ENCODE results near the gene MDM4. TPM values are rescaled to one million over a fixed set of nuclear protein-coding genes. Genes with fewer than 3 reads are reported as not detected.

The MDM4 gene
- total RNA-seq, 1 donor from 2014 or later, result 90.1 TPM

GRCh38 chr1:204562075-204562990 is 46.1 kb downstream of the MDM4 start:
- intact Hi-C loops (cut with DNase I), result no loop called here
- H3K27ac ChIP-seq, result no peak overlapping the region
- no peak for DNase-seq (ENCODE audit: extremely low spot score in 2 of 2)

DNA sequence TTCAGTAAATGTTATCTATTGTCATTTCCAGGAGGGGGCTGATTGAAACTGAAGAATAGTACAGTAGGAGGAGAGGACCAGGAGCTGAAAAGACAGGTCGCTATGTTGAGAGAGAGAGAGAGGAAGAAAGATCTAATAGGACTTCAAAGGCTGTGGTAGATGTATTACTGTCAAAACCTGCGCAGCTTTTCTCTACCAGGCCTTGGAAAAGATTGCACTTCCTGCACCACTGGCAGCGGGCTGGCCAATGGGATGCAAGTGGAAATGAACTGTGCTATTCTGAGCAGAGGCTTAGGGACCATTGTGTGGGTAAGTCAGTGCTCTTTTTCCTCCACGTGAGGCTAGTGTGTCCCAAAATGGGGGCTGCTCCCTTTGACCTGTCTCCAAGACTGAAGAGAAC is 47.1 kb downstream of the MDM4 start:
- H3K36me3 ChIP-seq, result no peaks in the 10 kb centered on the region
- H3K4me3 ChIP-seq, result no peak overlapping the region
- no peak for DNase-seq (ENCODE audit: extremely low spot score in 2 of 2)
- H3K27me3 ChIP-seq, result no peaks in the 10 kb centered on the region
- TF ChIP-seq POLR2A (IDR thresholded peaks at IDR 0.05) (no peak), CTCF (IDR thresholded peaks at IDR 0.05) (no peak), POLR2AphosphoS5 (IDR thresholded peaks at IDR 0.05; ENCODE audit: insufficient read depth in 1 of 2, low read depth in 1 of 2) (no peak)
- no peaks in the 10 kb centered on the region for H3K4me1 ChIP-seq
- H3K9me3 ChIP-seq, result no peaks in the 10 kb centered on the region
- intact Hi-C loops (cut with DNase I), result no loop called here
- H3K27ac ChIP-seq, result no peak overlapping the region

More at GRCh38 chr1:204562075-204562990, 46.1 kb downstream of the MDM4 start:
- no peaks in the 10 kb centered on the region for H3K27me3 ChIP-seq
- H3K4me1 ChIP-seq, result no peaks in the 10 kb centered on the region
- H3K4me3 ChIP-seq, result no peak overlapping the region
- no peaks in the 10 kb centered on the region for H3K36me3 ChIP-seq
- no peaks in the 10 kb centered on the region for H3K9me3 ChIP-seq
- no peak for TF ChIP-seq POLR2A (IDR thresholded peaks at IDR 0.05)
- TF ChIP-seq CTCF (IDR thresholded peaks at IDR 0.05), result no peak
- TF ChIP-seq POLR2AphosphoS5 (IDR thresholded peaks at IDR 0.05; ENCODE audit: insufficient read depth in 1 of 2, low read depth in 1 of 2), result no peak

- intact Hi-C loops (cut with DNase I), result no loop called here
- H3K36me3 ChIP-seq, result no peaks in the 10 kb centered on the region
- H3K9me3 ChIP-seq, result no peaks in the 10 kb centered on the region
- H3K4me1 ChIP-seq, result no peaks in the 10 kb centered on the region
- no peak overlapping the region for H3K27ac ChIP-seq
- DNase-seq (ENCODE audit: extremely low spot score in 2 of 2), result no peak
- no peak overlapping the region for H3K4me3 ChIP-seq
- no peaks in the 10 kb centered on the region for H3K27me3 ChIP-seq
- TF ChIP-seq POLR2AphosphoS5 (IDR thresholded peaks at IDR 0.05; ENCODE audit: insufficient read depth in 1 of 2, low read depth in 1 of 2), result no peak
- TF ChIP-seq POLR2A (IDR thresholded peaks at IDR 0.05), result no peak
- no peak for TF ChIP-seq CTCF (IDR thresholded peaks at IDR 0.05)
These were observed 47.6 kb downstream of the MDM4 start for GRCh38 chr1:204563780-204564179.

DNA sequence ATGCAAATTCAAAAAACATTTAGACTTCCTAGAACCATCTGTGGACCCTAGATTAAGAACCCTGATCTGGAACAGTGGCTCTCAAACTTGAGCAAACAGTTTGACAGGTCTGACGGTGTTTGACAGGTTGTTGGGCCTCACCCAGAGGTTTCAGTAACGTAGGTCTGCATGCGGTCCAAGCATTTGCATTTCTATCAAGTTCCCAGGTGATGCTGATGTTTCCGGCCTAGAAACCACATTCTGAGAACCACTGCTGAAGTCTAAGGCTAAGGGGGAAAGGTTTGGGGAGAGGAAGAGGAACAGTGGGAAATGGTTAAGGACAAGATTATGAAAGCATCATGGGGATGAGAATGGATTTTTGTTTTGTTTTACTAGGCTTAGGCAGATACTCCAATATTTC is 48.6 kb downstream of the MDM4 start:
- H3K27ac ChIP-seq, result no peak overlapping the region
- intact Hi-C loops (cut with DNase I), result loop anchor here (5.0 kb wide), 1 partner anchor 192 kb away; no protein-coding TSS in a partner anchor
- H3K4me1 ChIP-seq, result no peaks in the 10 kb centered on the region

More for the DNA sequence above, 48.6 kb downstream of the MDM4 start:
- TF ChIP-seq POLR2AphosphoS5 (IDR thresholded peaks at IDR 0.05; ENCODE audit: insufficient read depth in 1 of 2, low read depth in 1 of 2) (no peak), CTCF (IDR thresholded peaks at IDR 0.05) (no peak), POLR2A (IDR thresholded peaks at IDR 0.05) (no peak)
- H3K27me3 ChIP-seq, result no peaks in the 10 kb centered on the region
- no peaks in the 10 kb centered on the region for H3K9me3 ChIP-seq
- H3K4me3 ChIP-seq, result no peak overlapping the region
- DNase-seq (ENCODE audit: extremely low spot score in 2 of 2), result no peak
- no peaks in the 10 kb centered on the region for H3K36me3 ChIP-seq

Measured in vagina (tissue), 2 donors.